Activated naive CD4-positive, alpha-beta T cell treated with anti-CD3 and anti-CD28 coated beads, Interleukin-2, amount 10 ng/mL, durations not matched to agents 7 days and 5 days (primary cell): ENCODE data around the gene ERV3-1.
"Not testable (repeated sequence)": the region's sequence is repeated elsewhere in the genome, so short reads cannot be mapped to it uniquely, and the experiment has no call there.

Experiments used
- CTCF ChIA-PET: fragments of 350-600 bp; sonication (Branson Sonifier 250); formaldehyde crosslinking; loops from one replicate; lab custom pipeline; 2021; ENCODE audit warnings: antibody characterized with exemption; lab: Charles Lee
- DNase-seq: peaks from one replicate; pipeline ENCODE4 v3.0.0-alpha.2; 2020
- H3K27ac Mint-ChIP-seq: one replicate; pipeline ENCODE4 v1.8.0; 2021; ENCODE audit warnings: mild to moderate bottlenecking, moderate library complexity, mixed read lengths
- H3K27me3 Mint-ChIP-seq: one replicate; pipeline ENCODE4 v1.8.0; 2021; ENCODE audit warnings: mild to moderate bottlenecking, mixed read lengths
- H3K36me3 Mint-ChIP-seq: one replicate; pipeline ENCODE4 v1.8.0; 2021; ENCODE audit warnings: mixed read lengths
- H3K4me1 Mint-ChIP-seq: one replicate; pipeline ENCODE4 v1.8.0; 2021; ENCODE audit warnings: mixed read lengths
- H3K4me3 Mint-ChIP-seq: one replicate; pipeline ENCODE4 v1.8.0; 2021; ENCODE audit warnings: mild to moderate bottlenecking, moderate library complexity, mixed read lengths
- H3K9me3 Mint-ChIP-seq: one replicate; pipeline ENCODE4 v1.8.0; 2021; ENCODE audit warnings: mixed read lengths

ERV3-1 gene, protein sequence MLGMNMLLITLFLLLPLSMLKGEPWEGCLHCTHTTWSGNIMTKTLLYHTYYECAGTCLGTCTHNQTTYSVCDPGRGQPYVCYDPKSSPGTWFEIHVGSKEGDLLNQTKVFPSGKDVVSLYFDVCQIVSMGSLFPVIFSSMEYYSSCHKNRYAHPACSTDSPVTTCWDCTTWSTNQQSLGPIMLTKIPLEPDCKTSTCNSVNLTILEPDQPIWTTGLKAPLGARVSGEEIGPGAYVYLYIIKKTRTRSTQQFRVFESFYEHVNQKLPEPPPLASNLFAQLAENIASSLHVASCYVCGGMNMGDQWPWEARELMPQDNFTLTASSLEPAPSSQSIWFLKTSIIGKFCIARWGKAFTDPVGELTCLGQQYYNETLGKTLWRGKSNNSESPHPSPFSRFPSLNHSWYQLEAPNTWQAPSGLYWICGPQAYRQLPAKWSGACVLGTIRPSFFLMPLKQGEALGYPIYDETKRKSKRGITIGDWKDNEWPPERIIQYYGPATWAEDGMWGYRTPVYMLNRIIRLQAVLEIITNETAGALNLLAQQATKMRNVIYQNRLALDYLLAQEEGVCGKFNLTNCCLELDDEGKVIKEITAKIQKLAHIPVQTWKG

DNA sequence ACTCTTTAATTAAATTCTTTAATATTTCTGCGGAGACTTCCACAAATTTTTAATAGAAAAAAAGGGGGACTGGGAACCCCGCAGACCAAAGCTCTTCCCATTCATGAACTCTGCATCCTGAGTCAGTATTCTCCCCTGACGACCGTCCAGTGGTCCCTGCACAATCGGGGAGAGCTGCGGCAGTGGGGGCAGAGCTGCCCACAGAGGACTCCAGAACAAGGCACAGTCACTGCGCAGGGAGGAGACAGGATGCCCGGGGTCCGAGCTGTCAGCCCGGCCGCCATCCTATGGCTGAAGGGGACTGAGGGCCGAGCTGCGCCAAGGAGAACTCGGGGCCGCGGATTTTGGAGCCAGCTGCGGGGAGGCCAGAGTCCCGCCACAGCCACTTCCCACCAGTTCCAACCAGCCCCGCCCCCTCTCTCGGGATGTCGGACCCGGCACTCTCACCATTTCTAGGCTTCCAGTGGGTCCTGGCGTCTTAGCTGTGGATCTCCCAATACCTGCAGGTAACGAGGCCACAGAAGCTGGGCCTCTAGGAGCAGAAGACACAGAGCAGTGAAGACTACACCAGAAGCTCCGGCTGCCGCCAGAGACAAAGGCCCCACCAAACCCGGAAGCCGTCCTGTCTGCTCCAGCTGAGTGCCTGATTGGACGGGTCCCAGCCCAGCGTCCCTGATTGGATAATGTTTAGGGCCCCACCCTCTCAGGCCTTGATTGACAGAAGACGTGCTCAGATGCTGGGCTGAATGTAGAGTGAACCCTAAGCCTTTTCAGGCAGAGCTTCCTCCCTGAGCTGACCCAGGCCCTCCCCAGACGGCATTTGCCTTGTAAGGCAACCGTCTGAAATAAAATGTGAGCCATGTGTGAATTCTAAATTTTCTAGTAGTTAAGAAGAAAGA is at the start of gene ERV3-1:
TSS of gene ERV3-1 (minus strand) at position 594 of the 899 bp plus-strand sequence. CDS start 13,661 bp downstream, outside the sequence.
- CTCF ChIA-PET: no interaction called here
- H3K4me3 Mint-ChIP-seq: peak within 1 kb of the TSS; percentile 93
- peaks cover 43% of the 10 kb centered on the region for H3K36me3 Mint-ChIP-seq
- H3K27me3 Mint-ChIP-seq: no peaks in the 10 kb centered on the region
- H3K4me1 Mint-ChIP-seq: peaks cover 29% of the 10 kb centered on the region
- H3K27ac Mint-ChIP-seq: peak within 1 kb of the TSS; percentile 92
- DNase-seq: peak; percentile 97
- peaks cover 34% of the 10 kb centered on the region for H3K9me3 Mint-ChIP-seq

DNA sequence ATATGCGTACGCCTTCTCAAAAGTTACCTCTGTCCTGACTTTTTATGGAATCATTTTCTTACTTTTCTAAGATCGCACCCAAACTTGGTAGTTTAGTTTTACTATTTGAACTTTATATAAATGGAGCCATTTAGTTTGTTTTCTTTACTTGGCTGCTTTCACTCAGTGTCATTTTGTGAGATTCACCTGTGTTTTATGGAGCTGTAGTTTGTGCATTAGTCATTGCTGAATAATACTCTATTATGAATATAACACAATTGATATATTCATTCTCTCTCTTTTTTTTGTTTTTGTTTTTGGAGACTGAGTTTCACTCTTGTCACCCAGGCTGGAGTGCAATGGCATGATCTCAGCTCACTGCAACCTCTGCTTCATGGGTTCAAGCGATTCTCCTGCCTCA is 49.3 kb upstream of the ERV3-1 start:
- DNase-seq, H3K9me3 Mint-ChIP-seq, H3K4me3 Mint-ChIP-seq, CTCF ChIA-PET, H3K27me3 Mint-ChIP-seq, H3K4me1 Mint-ChIP-seq, H3K27ac Mint-ChIP-seq: not testable (repeated sequence)
- H3K36me3 Mint-ChIP-seq: peaks cover 37% of the 10 kb centered on the region

DNA sequence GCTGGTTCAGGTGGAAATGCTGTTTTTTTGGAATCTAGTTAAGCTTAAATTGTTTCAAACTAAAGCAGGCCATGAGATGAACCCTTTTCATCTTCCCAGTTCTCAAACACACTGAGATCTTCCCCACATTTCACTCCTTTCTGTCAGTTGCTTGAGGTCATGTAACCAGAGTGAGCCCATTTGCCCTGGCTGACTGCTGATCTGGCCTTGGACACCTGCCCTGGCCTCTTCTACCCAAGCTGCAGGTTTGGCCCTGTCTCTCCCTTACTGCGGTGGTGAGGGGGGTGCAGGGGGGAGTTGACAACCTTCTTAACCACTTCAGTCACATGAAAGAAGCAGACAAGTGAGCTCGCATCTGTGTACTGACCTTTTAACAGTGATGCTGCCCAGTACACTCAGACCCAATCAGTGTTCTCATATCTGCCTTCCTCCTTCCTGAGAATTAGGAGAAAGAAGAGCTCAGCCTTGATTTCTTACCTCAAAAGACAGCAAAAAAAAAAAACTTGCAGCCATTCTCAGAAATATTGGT is 48.0 kb upstream of the ERV3-1 start:
- H3K4me3 Mint-ChIP-seq, H3K27ac Mint-ChIP-seq, DNase-seq, CTCF ChIA-PET, H3K4me1 Mint-ChIP-seq, H3K27me3 Mint-ChIP-seq, H3K9me3 Mint-ChIP-seq: not testable (repeated sequence)
- H3K36me3 Mint-ChIP-seq: peaks cover 41% of the 10 kb centered on the region

DNA sequence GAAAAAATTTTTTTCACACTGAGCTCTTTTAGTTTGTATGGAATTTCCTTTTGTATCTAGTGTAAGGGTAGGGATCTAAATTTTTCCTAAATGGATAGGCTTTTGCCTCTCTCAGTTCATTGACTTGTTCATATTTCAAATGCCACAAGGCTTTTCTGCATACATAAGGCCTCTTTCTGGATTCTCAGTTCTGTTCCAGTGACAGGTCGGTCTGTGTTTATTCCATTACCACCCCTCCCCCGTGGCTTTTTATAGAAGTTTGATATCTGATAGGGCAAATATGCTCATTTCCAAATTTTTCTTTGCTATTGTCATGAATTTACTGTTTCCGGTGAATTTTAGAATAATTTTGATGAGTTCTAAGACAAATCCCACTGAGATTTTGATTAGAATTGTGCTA is 45.2 kb upstream of the ERV3-1 start:
- H3K27me3 Mint-ChIP-seq, CTCF ChIA-PET, H3K9me3 Mint-ChIP-seq: not testable (repeated sequence)

DNA sequence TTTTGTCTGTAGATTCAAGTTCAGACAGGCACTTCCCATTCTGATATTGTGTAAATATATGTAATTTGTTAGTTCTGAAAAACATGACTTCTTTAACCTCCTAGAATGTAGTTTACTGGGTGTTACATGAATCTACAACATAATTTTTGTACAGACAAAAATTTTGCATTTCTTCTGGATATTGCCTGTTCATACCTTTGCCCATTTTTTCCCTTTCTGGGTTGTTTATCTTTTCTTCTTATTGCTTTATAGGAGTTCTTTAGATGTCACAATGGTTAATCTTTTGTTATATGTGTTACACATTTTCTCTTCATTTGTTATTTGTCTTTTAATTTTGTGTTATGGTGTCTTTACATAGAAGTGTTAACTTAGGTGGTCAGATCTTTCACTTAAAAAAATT is 44.7 kb upstream of the ERV3-1 start:
- DNase-seq, H3K27me3 Mint-ChIP-seq, H3K9me3 Mint-ChIP-seq, H3K4me3 Mint-ChIP-seq, H3K27ac Mint-ChIP-seq, H3K4me1 Mint-ChIP-seq, CTCF ChIA-PET: not testable (repeated sequence)
- H3K36me3 Mint-ChIP-seq: peaks cover 29% of the 10 kb centered on the region

More for the DNA sequence above, 45.2 kb upstream of the ERV3-1 start:
- peaks cover 28% of the 10 kb centered on the region for H3K36me3 Mint-ChIP-seq
- not testable (repeated sequence) for H3K4me1 Mint-ChIP-seq, H3K4me3 Mint-ChIP-seq, DNase-seq, H3K27ac Mint-ChIP-seq

DNA sequence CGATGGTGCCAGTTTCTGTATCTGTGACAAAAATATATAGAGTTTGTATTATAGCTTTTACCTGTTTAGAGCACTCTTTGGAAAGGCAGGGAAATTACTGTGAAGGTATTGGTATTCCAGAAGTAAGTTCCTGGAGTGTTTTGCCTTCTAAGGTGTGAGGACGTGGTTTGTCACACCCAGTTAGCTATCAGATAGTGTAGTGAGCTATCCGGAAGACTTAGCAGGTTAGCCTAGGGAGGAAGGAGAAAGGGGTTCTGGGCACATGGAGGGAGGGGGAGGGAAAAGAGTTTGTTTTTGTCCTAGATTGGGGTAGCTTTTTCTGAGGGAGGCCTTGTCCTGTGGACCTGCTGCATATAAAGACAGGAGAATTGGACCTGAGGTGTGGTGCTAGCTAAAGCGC is 39.8 kb upstream of the ERV3-1 start:
- H3K27me3 Mint-ChIP-seq, H3K9me3 Mint-ChIP-seq, DNase-seq, CTCF ChIA-PET, H3K4me3 Mint-ChIP-seq, H3K27ac Mint-ChIP-seq: not testable (repeated sequence)
- H3K4me1 Mint-ChIP-seq: peaks cover 12% of the 10 kb centered on the region
- H3K36me3 Mint-ChIP-seq: peaks cover 29% of the 10 kb centered on the region

DNA sequence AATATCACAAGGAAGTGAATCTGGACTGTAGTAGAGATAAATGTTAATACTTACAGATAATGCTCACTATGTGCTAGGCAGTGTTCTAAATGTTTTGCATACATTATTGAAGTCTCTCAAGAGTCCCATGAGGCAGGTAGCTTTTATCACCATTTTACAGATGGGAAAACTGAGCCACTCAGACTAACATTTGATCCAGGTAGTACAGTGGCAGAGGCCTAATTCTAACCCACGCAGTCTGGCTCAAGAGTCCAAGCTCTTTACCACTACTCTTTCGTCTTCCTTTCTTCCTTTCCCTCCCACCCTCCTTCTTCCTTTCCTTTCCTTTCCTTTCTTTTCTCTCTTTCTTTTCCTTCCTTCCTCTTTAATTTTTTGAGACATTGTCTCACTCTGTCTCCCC is 39.1 kb upstream of the ERV3-1 start:
- DNase-seq, H3K27me3 Mint-ChIP-seq, CTCF ChIA-PET, H3K4me3 Mint-ChIP-seq, H3K9me3 Mint-ChIP-seq, H3K27ac Mint-ChIP-seq: not testable (repeated sequence)
- Mint-ChIP-seq H3K36me3 (peaks cover 23% of the 10 kb centered on the region), H3K4me1 (peaks cover 12% of the 10 kb centered on the region)

DNA sequence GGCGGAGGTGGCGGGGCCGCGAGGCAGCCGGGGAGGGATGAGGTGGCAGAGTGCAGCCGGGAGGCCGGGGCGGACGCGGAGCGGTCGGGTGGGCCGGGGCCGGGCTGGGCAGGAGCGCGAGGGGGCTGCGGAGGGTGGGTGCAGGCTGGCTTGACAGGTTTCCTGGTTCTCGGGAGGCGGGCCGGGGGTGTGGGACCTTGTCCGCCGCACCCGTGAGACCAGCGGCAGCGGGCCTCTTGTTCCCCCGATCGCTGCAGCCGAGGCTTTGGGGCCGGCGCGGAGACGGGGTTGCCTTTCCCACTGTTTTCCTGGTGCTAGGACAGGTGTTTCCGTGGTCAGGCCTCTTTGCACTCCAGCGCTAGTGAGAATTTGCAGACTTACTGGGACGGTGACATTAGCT is 32.3 kb upstream of the ERV3-1 start:
- Mint-ChIP-seq H3K27ac (peak overlapping the region; percentile 85), H3K4me3 (peak overlapping the region; percentile 84), H3K4me1 (peaks cover 17% of the 10 kb centered on the region)
- DNase-seq: peak; percentile 57
- CTCF ChIA-PET, H3K27me3 Mint-ChIP-seq, H3K9me3 Mint-ChIP-seq, H3K36me3 Mint-ChIP-seq: not testable (repeated sequence)

DNA sequence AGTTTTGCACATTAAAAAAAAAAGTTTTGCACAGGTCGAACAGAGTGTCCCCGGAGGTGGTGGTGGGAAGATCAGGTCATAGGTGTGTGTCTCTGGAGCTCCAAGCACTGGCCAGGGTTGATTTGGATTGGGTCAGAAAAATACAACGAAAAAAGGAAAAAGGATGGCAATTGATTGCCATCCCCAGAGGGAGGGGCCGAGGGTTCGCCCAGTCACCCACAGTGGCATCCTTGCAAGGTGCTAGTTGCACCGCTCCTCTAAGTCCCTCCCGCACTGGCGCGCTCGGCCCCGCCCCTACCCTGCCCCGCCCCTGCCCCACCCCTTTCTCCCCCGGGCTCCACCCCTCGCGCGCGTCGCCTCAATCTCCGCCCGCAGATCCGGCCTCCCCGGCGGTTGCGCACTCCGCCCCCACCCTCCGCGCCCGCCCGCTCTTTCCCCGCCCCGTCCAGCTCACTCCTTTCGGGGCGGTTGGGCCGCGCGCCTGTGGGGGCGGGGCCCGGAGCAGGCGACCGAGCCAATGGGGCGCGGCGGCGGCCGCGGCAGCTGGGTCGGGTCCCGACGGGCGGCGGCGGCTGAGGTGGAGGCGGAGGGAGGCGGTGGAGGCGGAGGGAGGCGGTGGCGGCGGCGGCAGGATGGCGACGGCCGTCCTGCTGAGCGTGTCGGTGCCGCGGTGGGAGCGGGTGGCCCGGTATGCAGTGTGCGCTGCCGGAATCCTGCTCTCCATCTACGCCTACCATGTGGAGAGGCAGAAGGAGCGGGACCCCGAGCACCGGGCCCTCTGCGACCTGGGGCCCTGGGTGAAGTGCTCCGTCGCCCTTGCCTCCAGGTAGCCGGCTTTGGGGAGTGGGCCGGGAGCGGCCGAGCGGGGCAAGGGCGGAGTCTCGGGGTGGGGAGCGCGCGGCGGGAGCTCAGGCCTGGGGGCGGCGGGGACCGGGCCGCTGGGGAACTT is 31.5 kb upstream of the ERV3-1 start:
- H3K27me3 Mint-ChIP-seq: no peaks in the 10 kb centered on the region
- peak overlapping the region; percentile 73 for H3K4me3 Mint-ChIP-seq
- peak; percentile 92 for DNase-seq
- peaks cover 2% of the 10 kb centered on the region for H3K9me3 Mint-ChIP-seq
- H3K27ac Mint-ChIP-seq: peak overlapping the region; percentile 89
- peaks cover 17% of the 10 kb centered on the region for H3K4me1 Mint-ChIP-seq
- H3K36me3 Mint-ChIP-seq: peaks cover 4% of the 10 kb centered on the region
- CTCF ChIA-PET: no interaction called here

DNA sequence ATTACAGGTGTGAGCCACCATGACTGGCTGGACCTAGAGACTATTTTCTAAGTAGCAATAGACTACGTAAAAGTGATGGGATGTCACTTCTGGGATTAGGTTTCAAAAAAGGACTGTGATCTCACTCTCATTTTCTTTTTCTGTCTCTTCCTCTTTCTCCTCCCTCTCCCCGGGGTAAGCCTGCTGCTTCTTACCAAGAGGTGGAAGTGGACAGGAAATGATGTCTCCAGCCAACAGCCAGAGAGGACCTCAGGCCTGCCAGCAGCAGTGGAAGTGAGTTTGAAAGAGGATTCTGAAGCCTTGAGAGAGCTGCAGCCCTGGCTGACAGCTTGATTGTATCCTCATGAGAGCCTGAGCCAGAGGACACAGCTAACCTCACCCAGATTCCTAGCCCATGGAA is 30.0 kb upstream of the ERV3-1 start:
- H3K9me3 Mint-ChIP-seq, H3K4me3 Mint-ChIP-seq, H3K36me3 Mint-ChIP-seq, DNase-seq, CTCF ChIA-PET, H3K27me3 Mint-ChIP-seq, H3K27ac Mint-ChIP-seq: not testable (repeated sequence)
- peaks cover 17% of the 10 kb centered on the region for H3K4me1 Mint-ChIP-seq

DNA sequence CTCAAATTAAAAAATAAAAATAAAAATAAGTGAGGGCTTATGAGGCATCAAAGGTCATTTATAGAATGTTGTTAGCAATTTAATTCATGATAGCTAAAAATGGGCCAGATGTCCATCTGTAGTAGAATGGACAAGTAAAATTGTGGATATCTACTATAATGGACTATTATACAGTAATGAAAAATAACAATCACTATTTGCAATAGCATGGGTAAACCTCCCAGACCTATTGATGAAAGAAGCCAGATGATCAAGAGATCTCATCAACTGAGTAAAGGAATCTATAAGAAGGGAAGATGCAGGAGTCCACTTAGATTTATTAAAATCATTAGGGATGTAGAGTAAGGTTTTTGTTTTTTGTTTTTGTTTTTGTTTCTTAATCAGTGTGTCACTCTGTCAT is 29.0 kb upstream of the ERV3-1 start:
- DNase-seq, H3K9me3 Mint-ChIP-seq, H3K4me3 Mint-ChIP-seq, CTCF ChIA-PET, H3K36me3 Mint-ChIP-seq, H3K27ac Mint-ChIP-seq, H3K27me3 Mint-ChIP-seq: not testable (repeated sequence)
- H3K4me1 Mint-ChIP-seq: peaks cover 17% of the 10 kb centered on the region

DNA sequence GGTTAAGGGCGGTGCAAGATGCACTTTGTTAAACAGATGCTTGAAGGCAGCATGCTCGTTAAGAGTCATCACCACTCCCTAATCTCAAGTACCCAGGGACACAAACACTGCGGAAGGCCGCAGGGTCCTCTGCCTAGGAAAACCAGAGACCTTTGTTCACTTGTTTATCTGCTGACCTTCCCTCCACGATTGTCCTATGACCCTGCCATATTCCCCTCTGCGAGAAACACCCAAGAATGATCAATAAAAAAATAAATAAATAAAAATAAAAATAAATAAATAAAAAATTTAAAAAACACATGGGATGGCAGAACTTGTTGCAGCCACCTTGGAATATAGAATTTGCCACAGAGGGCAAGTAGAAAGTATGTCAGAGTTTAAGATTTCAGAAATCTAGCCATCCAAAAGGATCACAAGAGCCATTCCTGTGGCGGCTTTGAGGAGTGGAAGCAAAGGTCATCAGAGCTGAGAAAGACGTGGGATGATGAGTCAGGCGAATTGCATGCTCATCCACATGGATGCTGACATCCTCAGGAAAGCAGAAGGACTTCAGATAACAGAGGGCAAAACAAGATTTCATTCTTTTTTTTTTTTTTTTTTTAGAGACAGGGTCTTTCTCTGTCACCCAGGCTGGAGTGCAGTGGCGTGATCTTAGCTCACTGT is 27.8 kb upstream of the ERV3-1 start:
- H3K36me3 Mint-ChIP-seq, DNase-seq, H3K27me3 Mint-ChIP-seq, H3K4me1 Mint-ChIP-seq, H3K4me3 Mint-ChIP-seq, H3K27ac Mint-ChIP-seq, H3K9me3 Mint-ChIP-seq, CTCF ChIA-PET: not testable (repeated sequence)

DNA sequence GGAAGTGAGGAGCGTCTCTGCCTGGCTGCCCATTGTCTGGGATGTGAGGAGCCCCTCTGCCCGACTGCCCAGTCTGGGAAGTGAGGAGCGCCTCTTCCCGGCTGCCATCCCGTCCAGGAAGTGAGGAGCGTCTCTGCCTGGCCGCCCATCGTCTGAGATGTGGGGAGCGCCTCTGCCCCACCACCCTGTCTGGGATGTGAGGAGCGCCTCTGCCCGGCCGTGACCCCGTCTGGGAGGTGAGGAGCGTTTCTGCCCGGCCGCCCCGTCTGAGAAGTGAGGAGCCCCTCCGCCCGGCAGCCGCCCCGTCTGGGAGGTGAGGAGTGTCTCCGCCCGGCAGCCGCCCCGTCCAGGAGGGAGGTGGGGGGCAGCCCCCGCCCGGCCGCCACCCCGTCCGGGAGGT is 26.9 kb upstream of the ERV3-1 start:
- DNase-seq, CTCF ChIA-PET, H3K36me3 Mint-ChIP-seq, H3K4me1 Mint-ChIP-seq, H3K4me3 Mint-ChIP-seq, H3K27me3 Mint-ChIP-seq, H3K27ac Mint-ChIP-seq, H3K9me3 Mint-ChIP-seq: not testable (repeated sequence)
